Liver (tissue), 3 donors: Measurements from ENCODE around the gene IL17B.

Experiments
- CTCF ChIP-seq: fragments of 150-350 bp; IDR thresholded peaks from 2 replicates; pipeline ENCODE4 v1.5.1; 2017; ENCODE audit warnings: improper control_type of control experiment, low read depth, low read length; ENCODE audit not compliant: missing input control
- GABPA ChIP-seq, 2 donors: IDR thresholded peaks in 1 of 2; conservative IDR thresholded peaks in 1 of 2; 2 replicates each; pipeline ENCODE4 v1.6.1; 2016; ENCODE audit warnings: antibody characterized with exemption in 2 of 2, mild to moderate bottlenecking in 1 of 2, moderate library complexity in 1 of 2
- HNF4A ChIP-seq, 2 donors: conservative IDR thresholded peaks; 2 replicates each; pipeline ENCODE4 v1.6.1; 2016; ENCODE audit warnings: antibody characterized with exemption in 2 of 2, mild to moderate bottlenecking in 2 of 2
- RAD21 ChIP-seq, 2 donors: IDR thresholded peaks; 2 replicates each; pipeline ENCODE4 v1.6.1; 2016; ENCODE audit warnings: antibody characterized with exemption in 2 of 2, mild to moderate bottlenecking in 2 of 2
- REST ChIP-seq: IDR thresholded peaks from 2 replicates; pipeline ENCODE4 v1.6.1; 2016; ENCODE audit warnings: antibody characterized with exemption, mild to moderate bottlenecking
- TAF1 ChIP-seq: conservative IDR thresholded peaks from 2 replicates; pipeline ENCODE4 v1.6.1; 2016; ENCODE audit warnings: antibody characterized with exemption, mild to moderate bottlenecking
- donor health status: healthy.
- donor health status: healthy.

- TF ChIP-seq RAD21 (IDR thresholded peaks at IDR 0.05), result no peak
- no peak for TF ChIP-seq REST
- TF ChIP-seq CTCF, result no peak
- TF ChIP-seq GABPA (IDR thresholded peaks at IDR 0.05 in 1 of 2, conservative IDR thresholded peaks at IDR 0.05 in 1 of 2), result no peak
- no peak for TF ChIP-seq TAF1
- TF ChIP-seq HNF4A (conservative IDR thresholded peaks at IDR 0.05), result no peak
Observed at GRCh38 chr5:149411738-149412519, 32.8 kb upstream of the IL17B start.
